Progenitor cell of endocrine pancreas (in vitro differentiated cells): ENCODE measurements around the gene COX6A1. TPM values are rescaled to one million over a fixed set of nuclear protein-coding genes. Genes with fewer than 3 reads are reported as not detected.

ENCODE experiments used
- DNase-seq: peaks from one replicate; pipeline ENCODE4 v3.0.0; 2021; ENCODE audit warnings: low spot score; ENCODE audit not compliant: unreplicated experiment
- H3K27ac Mint-ChIP-seq: 2 replicates; pipeline ENCODE4 v1.8.0; 2021; ENCODE audit warnings: mild to moderate bottlenecking, moderate library complexity, mixed read lengths
- H3K27me3 Mint-ChIP-seq: 2 replicates; pipeline ENCODE4 v1.8.0; 2021; ENCODE audit warnings: mixed read lengths
- H3K36me3 Mint-ChIP-seq: 2 replicates; pipeline ENCODE4 v1.8.0; 2022; ENCODE audit warnings: mixed read lengths; ENCODE audit not compliant: insufficient read depth
- H3K4me1 Mint-ChIP-seq: 2 replicates; pipeline ENCODE4 v1.8.0; 2021; ENCODE audit warnings: low read depth, mixed read lengths
- H3K4me3 Mint-ChIP-seq: 2 replicates; pipeline ENCODE4 v1.8.0; 2021; ENCODE audit warnings: low read depth, mild to moderate bottlenecking, moderate library complexity, mixed read lengths
- H3K9me3 Mint-ChIP-seq: 2 replicates; pipeline ENCODE4 v1.8.0; 2021; ENCODE audit warnings: low read depth, mixed read lengths
- total RNA-seq: library from RNA; stranded (reverse); gene quantifications from 2 replicates; pipeline ENCODE4 v1.2.1, GENCODE V29; 2021
- TF ChIP-seq, protein P1 (sequence below): fragments of 200-600 bp; sonication (generic); IDR thresholded peaks from one replicate; pipeline ENCODE4 v1.5.0; 2021; ENCODE audit warnings: antibody characterized with exemption, mild to moderate bottlenecking; ENCODE audit not compliant: unreplicated experiment

Gene COX6A1
- total RNA-seq, 1 donor from 2014 or later: 318 TPM

DNA sequence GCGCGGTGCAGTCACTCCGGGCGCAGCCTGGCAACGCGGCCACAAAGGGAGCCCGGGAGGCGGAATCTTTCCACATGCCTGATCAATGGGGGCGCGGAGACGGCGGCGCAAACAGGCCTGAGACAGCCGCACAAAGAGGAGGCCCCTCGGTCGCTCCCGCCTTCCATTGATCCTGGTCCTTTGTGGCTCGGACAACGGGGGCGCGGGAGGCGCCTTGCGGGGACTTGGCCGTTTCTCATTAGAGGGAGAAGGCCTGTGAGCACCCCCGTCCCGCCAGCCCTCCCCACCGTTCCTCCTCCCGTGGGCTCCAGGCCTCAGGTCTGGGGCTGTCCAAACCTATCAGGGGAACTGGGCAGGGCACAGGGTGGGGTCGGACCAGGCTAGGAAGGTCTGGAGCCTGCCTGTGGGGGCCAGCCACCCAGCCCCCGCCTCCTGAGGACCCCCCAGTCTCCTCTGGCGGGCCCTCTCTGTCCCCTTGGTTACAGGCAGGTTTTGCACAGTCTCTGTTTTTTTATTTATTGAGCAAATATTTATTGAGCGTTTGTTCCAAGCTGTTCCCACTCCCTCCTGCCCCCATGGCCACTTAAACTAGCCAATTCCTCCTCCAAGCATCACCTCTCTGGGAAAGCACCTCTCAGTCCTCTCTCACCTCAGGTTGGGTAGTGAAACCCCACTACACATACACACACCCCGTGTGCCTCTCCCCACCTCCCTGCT is 39.9 kb upstream of the COX6A1 start:
- H3K27ac Mint-ChIP-seq: peak overlapping the region; percentile 93
- H3K9me3 Mint-ChIP-seq: no peaks in the 10 kb centered on the region
- no peaks in the 10 kb centered on the region for H3K27me3 Mint-ChIP-seq
- no peaks in the 10 kb centered on the region for H3K36me3 Mint-ChIP-seq
- DNase-seq: peak; percentile 64
- H3K4me1 Mint-ChIP-seq: peaks cover 22% of the 10 kb centered on the region
- peak overlapping the region; percentile 41 for H3K4me3 Mint-ChIP-seq
- TF ChIP-seq, protein P1, sequence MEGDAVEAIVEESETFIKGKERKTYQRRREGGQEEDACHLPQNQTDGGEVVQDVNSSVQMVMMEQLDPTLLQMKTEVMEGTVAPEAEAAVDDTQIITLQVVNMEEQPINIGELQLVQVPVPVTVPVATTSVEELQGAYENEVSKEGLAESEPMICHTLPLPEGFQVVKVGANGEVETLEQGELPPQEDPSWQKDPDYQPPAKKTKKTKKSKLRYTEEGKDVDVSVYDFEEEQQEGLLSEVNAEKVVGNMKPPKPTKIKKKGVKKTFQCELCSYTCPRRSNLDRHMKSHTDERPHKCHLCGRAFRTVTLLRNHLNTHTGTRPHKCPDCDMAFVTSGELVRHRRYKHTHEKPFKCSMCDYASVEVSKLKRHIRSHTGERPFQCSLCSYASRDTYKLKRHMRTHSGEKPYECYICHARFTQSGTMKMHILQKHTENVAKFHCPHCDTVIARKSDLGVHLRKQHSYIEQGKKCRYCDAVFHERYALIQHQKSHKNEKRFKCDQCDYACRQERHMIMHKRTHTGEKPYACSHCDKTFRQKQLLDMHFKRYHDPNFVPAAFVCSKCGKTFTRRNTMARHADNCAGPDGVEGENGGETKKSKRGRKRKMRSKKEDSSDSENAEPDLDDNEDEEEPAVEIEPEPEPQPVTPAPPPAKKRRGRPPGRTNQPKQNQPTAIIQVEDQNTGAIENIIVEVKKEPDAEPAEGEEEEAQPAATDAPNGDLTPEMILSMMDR: no peak

DNA sequence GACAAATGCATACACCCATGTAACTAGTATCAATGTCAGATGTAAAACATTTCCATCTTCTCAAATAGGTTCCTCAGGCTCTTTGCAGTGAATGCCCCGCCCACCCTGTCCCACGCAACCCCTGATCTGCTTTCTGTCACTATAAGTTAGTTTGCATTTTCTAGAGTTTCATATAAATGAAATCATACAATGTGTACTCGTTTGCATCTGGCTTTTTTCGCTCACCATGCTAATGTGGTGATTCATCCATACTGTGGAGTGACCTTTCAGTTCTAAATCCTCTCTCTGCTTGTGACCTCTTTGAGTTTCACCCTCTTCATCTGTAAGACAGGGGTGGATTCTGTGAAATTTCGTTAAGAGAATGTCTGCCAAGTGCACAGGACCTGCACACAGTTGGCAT is 38.4 kb upstream of the COX6A1 start:
- Mint-ChIP-seq H3K4me3 (no peak overlapping the region), H3K9me3 (no peaks in the 10 kb centered on the region), H3K27me3 (no peaks in the 10 kb centered on the region), H3K4me1 (peaks cover 22% of the 10 kb centered on the region), H3K36me3 (no peaks in the 10 kb centered on the region), H3K27ac (no peak overlapping the region)
- DNase-seq: no peak
- TF ChIP-seq, protein P1: no peak

DNA sequence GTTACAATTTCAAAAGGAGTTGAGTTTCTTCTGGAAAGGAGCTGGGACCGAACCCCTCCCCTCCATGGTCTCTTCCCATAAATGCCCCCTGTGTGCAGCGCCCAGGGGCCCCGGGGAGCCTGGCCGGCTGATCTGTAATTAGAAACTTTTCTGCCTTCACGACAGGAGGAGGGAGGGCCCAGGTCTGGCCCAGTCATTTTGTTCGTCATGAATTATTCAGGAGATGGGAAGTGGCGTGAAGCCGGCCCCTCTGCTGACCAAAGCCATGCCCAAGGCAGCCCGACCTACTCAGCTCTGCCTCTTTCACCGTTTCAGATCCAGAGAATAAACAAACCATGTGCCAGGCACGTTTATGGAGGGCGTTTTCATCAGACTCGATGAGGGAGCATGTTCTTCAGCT is 35.7 kb upstream of the COX6A1 start:
- Mint-ChIP-seq H3K4me1 (peaks cover 16% of the 10 kb centered on the region), H3K9me3 (no peaks in the 10 kb centered on the region), H3K27me3 (no peaks in the 10 kb centered on the region), H3K4me3 (no peak overlapping the region), H3K27ac (peak overlapping the region; percentile 49), H3K36me3 (no peaks in the 10 kb centered on the region)
- TF ChIP-seq, protein P1: no peak
- no peak for DNase-seq

DNA sequence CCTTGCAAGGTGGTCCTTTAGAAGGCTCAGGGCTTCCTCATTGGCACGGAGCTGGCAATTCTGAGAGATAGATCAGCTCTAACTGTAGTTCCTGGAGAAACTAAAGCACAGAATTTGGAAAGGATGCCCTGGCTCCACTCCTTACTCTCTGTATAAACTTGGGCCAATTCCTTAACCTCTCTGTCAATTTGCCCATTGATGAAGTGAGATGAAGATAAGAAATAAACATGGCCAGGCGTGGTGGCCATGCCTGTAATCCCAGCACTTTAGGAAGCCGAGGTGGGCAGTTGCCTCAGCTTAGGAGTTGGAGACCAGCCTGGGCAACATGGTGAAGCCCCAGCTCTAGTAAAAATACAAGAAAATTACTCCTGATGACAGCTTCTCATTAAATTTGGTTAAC is 34.0 kb upstream of the COX6A1 start:
- Mint-ChIP-seq H3K27ac (no peak overlapping the region), H3K9me3 (no peaks in the 10 kb centered on the region), H3K4me1 (peaks cover 12% of the 10 kb centered on the region), H3K4me3 (no peak overlapping the region), H3K27me3 (no peaks in the 10 kb centered on the region), H3K36me3 (no peaks in the 10 kb centered on the region)
- DNase-seq: no peak
- TF ChIP-seq, protein P1: no peak

DNA sequence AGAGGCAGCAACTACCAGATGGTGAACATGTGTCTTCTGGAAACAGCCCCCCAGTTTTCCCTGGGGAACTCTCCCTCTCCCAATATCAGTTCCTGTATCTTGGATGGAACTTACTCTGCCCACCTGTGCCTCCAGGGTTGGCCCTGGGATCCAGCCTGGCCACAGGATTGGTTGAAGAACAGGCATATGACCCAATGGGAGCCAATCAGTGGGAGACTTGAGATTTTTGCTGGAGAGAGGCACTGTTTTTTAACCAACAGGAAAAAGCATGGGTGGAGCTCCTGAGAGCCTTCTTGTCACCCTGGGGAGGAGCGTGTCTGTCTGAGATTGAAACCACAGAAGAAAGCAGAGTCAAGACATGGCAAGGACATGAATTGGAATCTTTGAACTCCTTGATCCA is 33.6 kb upstream of the COX6A1 start:
- H3K4me1 Mint-ChIP-seq: peaks cover 12% of the 10 kb centered on the region
- H3K27me3 Mint-ChIP-seq: no peaks in the 10 kb centered on the region
- no peak overlapping the region for H3K27ac Mint-ChIP-seq
- TF ChIP-seq, protein P1: no peak
- no peaks in the 10 kb centered on the region for H3K36me3 Mint-ChIP-seq
- no peak overlapping the region for H3K4me3 Mint-ChIP-seq
- no peak for DNase-seq
- no peaks in the 10 kb centered on the region for H3K9me3 Mint-ChIP-seq
